Stomach (tissue), 4 donors: ENCODE measurements around the gene PELI2.

ENCODE experiments used
- EP300 ChIP-seq: sonication (generic); formaldehyde crosslinking; IDR thresholded peaks from one replicate; pipeline ENCODE4 v1.6.1; 2017; ENCODE audit warnings: antibody characterized with exemption
- POLR2A ChIP-seq, 4 donors: fragments of 450-650 bp; IDR thresholded peaks; one replicate each; pipeline ENCODE4 v1.6.1; 2016; ENCODE audit warnings: antibody characterized with exemption in 4 of 4, control low read depth in 2 of 4, mild to moderate bottlenecking in 1 of 4, moderate library complexity in 1 of 4
- POLR2AphosphoS5 ChIP-seq, 3 donors: sonication (generic); formaldehyde crosslinking; IDR thresholded peaks; one replicate each; pipeline ENCODE4 v1.6.1; 2016; ENCODE audit warnings: antibody characterized with exemption in 3 of 3
- TF ChIP-seq, protein P1 (sequence below), 7 experiments: fragments of 450-650 bp in 4 of 7; fragments of 200-600 bp in 3 of 7; sonication (generic) in 3 of 7; IDR thresholded peaks; one replicate each; pipeline ENCODE4 v1.5.1; 2016 to 2019; ENCODE audit warnings: antibody characterized with exemption in 7 of 7, control low read depth in 2 of 7, mild to moderate bottlenecking in 1 of 7

DNA sequence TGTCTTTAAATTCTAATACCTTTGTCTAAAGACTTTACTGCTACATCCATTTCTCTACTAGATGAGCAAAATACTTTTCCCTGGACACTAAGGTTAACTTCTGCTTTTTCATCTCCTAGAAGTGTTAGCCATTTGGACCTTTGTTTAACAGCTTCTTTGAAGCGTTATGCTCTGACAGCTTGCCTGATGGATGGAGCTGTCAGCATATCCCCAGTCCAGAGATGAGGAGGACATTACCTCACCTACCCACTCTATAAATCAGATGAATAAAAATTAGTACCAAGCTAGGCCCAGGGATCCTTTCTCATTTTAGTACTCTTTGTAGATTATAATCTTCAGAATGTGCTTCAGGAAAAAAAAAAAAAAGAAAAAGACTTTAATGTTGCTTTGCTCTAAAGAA lies 222.7 kb downstream of the PELI2 start:
- TF ChIP-seq, protein P1, sequence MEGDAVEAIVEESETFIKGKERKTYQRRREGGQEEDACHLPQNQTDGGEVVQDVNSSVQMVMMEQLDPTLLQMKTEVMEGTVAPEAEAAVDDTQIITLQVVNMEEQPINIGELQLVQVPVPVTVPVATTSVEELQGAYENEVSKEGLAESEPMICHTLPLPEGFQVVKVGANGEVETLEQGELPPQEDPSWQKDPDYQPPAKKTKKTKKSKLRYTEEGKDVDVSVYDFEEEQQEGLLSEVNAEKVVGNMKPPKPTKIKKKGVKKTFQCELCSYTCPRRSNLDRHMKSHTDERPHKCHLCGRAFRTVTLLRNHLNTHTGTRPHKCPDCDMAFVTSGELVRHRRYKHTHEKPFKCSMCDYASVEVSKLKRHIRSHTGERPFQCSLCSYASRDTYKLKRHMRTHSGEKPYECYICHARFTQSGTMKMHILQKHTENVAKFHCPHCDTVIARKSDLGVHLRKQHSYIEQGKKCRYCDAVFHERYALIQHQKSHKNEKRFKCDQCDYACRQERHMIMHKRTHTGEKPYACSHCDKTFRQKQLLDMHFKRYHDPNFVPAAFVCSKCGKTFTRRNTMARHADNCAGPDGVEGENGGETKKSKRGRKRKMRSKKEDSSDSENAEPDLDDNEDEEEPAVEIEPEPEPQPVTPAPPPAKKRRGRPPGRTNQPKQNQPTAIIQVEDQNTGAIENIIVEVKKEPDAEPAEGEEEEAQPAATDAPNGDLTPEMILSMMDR (IDR thresholded peaks at IDR 0.05) = no peak
- no peak for TF ChIP-seq POLR2AphosphoS5 (IDR thresholded peaks at IDR 0.05)
- no peak for TF ChIP-seq POLR2A (IDR thresholded peaks at IDR 0.05)
- no peak for TF ChIP-seq EP300
